ENCODE results near the gene NRTN. TPM values are rescaled to one million over a fixed set of nuclear protein-coding genes. Genes with fewer than 3 reads are reported as not detected.

The NRTN gene
- total and polyA plus RNA-seq, 2 of the 13 experiments (the other 11 are each of a cell fraction or from before 2014, with no cell fraction given), result 4.1 to 5.3 TPM

GRCh38 chr19:5837761-5838352, 33.0 kb downstream of the NRTN start (continued):
- TF ChIP-seq ZNF260 (CRISPR knock-in tag; IDR thresholded peaks at IDR 0.05; ENCODE audit: borderline replicate concordance, low read depth), result no peak
- TF ChIP-seq PAXIP1 (CRISPR knock-in tag; conservative IDR thresholded peaks at IDR 0.05), result peak; percentile 38
- no peak for TF ChIP-seq NR2F1 (CRISPR knock-in tag; IDR thresholded peaks at IDR 0.05)
- TF ChIP-seq ZNF263 (CRISPR knock-in tag; IDR thresholded peaks at IDR 0.05), result 0 out of 2 replicates have a peak, but pooled peaks have one; percentile 1
- no peak for TF ChIP-seq SP140L (CRISPR knock-in tag; IDR thresholded peaks at IDR 0.05; ENCODE audit: borderline replicate concordance)
- no peak for TF ChIP-seq NBN (conservative IDR thresholded peaks at IDR 0.05)
- no peak for TF ChIP-seq ZNF75D (CRISPR knock-in tag; IDR thresholded peaks at IDR 0.05; ENCODE audit: borderline replicate concordance)
- no peak for TF ChIP-seq ZNF784 (CRISPR knock-in tag; IDR thresholded peaks at IDR 0.05; ENCODE audit: borderline replicate concordance)
- no peak for TF ChIP-seq MAZ (IDR thresholded peaks at IDR 0.05; ENCODE audit: borderline replicate concordance, low read depth, low read length)
- TF ChIP-seq MAZ (CRISPR knock-in tag; IDR thresholded peaks at IDR 0.05; ENCODE audit: low read depth), result no peak
